Erythroblast (primary cell): ENCODE data around the gene GLIS2.

Source experiments
- GATA1 ChIP-seq: IDR thresholded peaks from 2 replicates; pipeline ENCODE4 v1.6.1; 2011; ENCODE audit warnings: low read depth, mild to moderate bottlenecking, control low read depth, low read length, moderate library complexity
- POLR2A ChIP-seq: IDR thresholded peaks from 2 replicates; pipeline ENCODE4 v1.6.1; 2011; ENCODE audit warnings: mild to moderate bottlenecking, low read length

DNA sequence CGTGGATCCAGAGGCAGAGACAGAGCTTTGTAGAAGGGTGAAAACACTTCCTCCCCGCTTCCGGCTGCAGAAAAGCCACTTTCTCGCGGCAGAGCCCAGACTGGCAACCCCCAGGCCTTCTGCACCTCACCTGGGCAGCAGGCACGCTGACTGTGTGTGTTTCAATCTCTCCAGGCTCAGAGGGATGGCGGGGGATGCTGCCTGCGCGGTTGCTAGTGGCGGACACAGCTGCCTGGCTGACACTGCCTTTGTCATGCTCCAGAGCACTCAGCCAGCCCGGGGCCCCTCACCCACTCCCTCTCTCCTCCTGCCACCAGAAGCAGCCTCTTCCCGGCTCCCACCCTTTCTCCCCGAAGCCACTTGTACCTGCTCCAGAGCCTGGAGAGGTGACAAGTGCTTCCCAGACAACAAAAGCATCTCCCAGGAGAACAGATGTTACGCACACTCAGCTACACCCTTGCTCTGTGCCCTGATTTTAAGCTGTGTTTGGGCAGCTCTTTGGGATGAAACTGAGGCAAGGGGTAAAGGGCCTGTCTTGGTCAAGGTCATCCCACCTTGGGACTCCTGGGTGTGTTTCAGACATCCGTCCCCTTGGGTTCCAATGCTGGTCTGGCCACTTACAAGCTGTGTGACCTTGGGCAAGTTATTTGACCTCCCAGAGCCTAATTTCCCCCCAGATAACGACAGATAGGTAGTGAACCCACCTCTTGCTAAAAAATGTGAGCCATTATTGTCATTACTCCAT lies 9.2 kb upstream of the GLIS2 start:
- no peak for TF ChIP-seq POLR2A
- no peak for TF ChIP-seq GATA1
